Measurements from ENCODE around the gene PKHD1. TPM values are rescaled to one million over a fixed set of nuclear protein-coding genes. Genes with fewer than 3 reads are reported as not detected.

Gene PKHD1
- total RNA-seq, 1 donor from 2014 or later = not detected

DNA sequence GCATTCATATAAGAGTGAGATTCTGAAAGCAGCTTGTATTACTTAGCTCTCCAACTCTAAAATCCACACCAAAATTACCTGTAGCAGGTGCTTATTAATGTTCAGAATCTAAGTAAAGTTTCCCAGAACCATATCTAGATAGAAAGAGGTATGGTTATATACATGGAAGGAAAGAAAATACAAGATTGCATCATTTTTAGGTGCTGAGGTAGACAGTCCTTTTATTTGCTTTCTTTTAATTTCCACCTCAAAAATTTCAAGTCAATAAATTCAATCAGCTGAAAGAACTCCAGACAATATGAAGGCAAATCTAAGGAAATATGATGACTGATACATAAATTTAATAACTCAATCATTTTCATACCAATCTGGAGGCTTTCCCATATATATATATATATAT is 521.9 kb downstream of the PKHD1 start:
- ATAC-seq (no peak), DNase-seq (no peak)
- intact Hi-C loops (cut with micrococcal nuclease) = no loop called here

Other genes with a start within 250 kb of the PKHD1 start
- gene IL17A, start 98.8 kb upstream of the PKHD1 start, total RNA-seq = not detected
- gene IL17F, start 156.9 kb upstream of the PKHD1 start, total RNA-seq = not detected
- gene MCM3, start 197.1 kb upstream of the PKHD1 start, total RNA-seq = 21.8 TPM